Putamen (tissue), 1 donor: ENCODE data around the gene PDSS2.
"Not testable (repeated sequence)": the region's sequence is repeated elsewhere in the genome, so short reads cannot be mapped to it uniquely, and the experiment has no call there.

Source experiments
- DNase-seq: peaks from one replicate; pipeline ENCODE4 v3.0.0-alpha.2; 2016; ENCODE audit warnings: low spot score

Gene PDSS2

GRCh38 chr6:107416145-107416544 is 43.2 kb downstream of the PDSS2 start:
- no peak for DNase-seq

- DNase-seq: no peak
Measured at GRCh38 chr6:107413966-107414645, 45.3 kb downstream of the PDSS2 start.

GRCh38 chr6:107411161-107411560 is 48.2 kb downstream of the PDSS2 start:
- DNase-seq: no peak

- no peak for DNase-seq
Measured at GRCh38 chr6:107409942-107410341, 49.4 kb downstream of the PDSS2 start.

GRCh38 chr6:107408714-107409113 is 50.6 kb downstream of the PDSS2 start:
- no peak for DNase-seq

- no peak for DNase-seq
Measured at GRCh38 chr6:107405002-107405401, 54.4 kb downstream of the PDSS2 start.

- no peak for DNase-seq
Measured at GRCh38 chr6:107402533-107402932, 56.8 kb downstream of the PDSS2 start.

- DNase-seq: no peak
Measured at GRCh38 chr6:107401573-107401972, 57.8 kb downstream of the PDSS2 start.

GRCh38 chr6:107400616-107401147 is 58.7 kb downstream of the PDSS2 start:
- no peak for DNase-seq

GRCh38 chr6:107399935-107400334 is 59.4 kb downstream of the PDSS2 start:
- no peak for DNase-seq

GRCh38 chr6:107398001-107398400 is 61.4 kb downstream of the PDSS2 start:
- DNase-seq: no peak

- no peak for DNase-seq
Measured at GRCh38 chr6:107396211-107396610, 63.2 kb downstream of the PDSS2 start.

- no peak for DNase-seq
Measured at GRCh38 chr6:107392069-107392468, 67.3 kb downstream of the PDSS2 start.

GRCh38 chr6:107390685-107391435 is 68.5 kb downstream of the PDSS2 start:
- DNase-seq: no peak

- DNase-seq: no peak
Measured at GRCh38 chr6:107390056-107390455, 69.3 kb downstream of the PDSS2 start.

- no peak for DNase-seq
Measured at GRCh38 chr6:107386904-107387303, 72.5 kb downstream of the PDSS2 start.

- no peak for DNase-seq
Measured at GRCh38 chr6:107386340-107386739, 73.0 kb downstream of the PDSS2 start.

- DNase-seq: no peak
Measured at GRCh38 chr6:107383705-107384104, 75.7 kb downstream of the PDSS2 start.

GRCh38 chr6:107374264-107374663 is 85.1 kb downstream of the PDSS2 start:
- DNase-seq: no peak

GRCh38 chr6:107369493-107369892 is 89.9 kb downstream of the PDSS2 start:
- no peak for DNase-seq

GRCh38 chr6:107368471-107368870 is 90.9 kb downstream of the PDSS2 start:
- no peak for DNase-seq

- not testable (repeated sequence) for DNase-seq
Measured at GRCh38 chr6:107364173-107364572, 95.2 kb downstream of the PDSS2 start.
